HG02870 (cell line): ENCODE data around the gene ARHGEF1.

Experiments
- ATAC-seq: cut with Tn5 transposase; IDR thresholded peaks from one replicate; pipeline ENCODE4 v1.9.1; 2021; ENCODE audit warnings: mild to moderate bottlenecking, moderate library complexity; ENCODE audit not compliant: unreplicated experiment

The ARHGEF1 gene

GRCh38 chr19:41882568-41883462, at the start of gene ARHGEF1:
ARHGEF1 (plus strand) TSS chr19:41883184; CDS start chr19:41888083, 4,899 bp downstream.
- ATAC-seq, result no peak

- ATAC-seq, result no peak
These were observed 44.8 kb upstream of the ARHGEF1 start for GRCh38 chr19:41837981-41838708.

GRCh38 chr19:41839211-41839610, 43.8 kb upstream of the ARHGEF1 start:
- no peak for ATAC-seq

GRCh38 chr19:41843371-41843770, 39.6 kb upstream of the ARHGEF1 start:
- no peak for ATAC-seq

- no peak for ATAC-seq
These were observed 38.4 kb upstream of the ARHGEF1 start, which contains the start of gene LYPD4 for GRCh38 chr19:41844601-41845000. LYPD4 (minus strand) TSS chr19:41844683; CDS start chr19:41839285, 5,398 bp downstream.

GRCh38 chr19:41845001-41845050, 38.2 kb upstream of the ARHGEF1 start, which contains the start of gene DMRTC2:
DMRTC2 (plus strand) TSS chr19:41845042; CDS start chr19:41847429, 2,387 bp downstream.
- no peak for ATAC-seq

- ATAC-seq, result no peak
These were observed 37.9 kb upstream of the ARHGEF1 start for GRCh38 chr19:41845051-41845590.

- no peak for ATAC-seq
These were observed 35.5 kb upstream of the ARHGEF1 start for GRCh38 chr19:41847351-41848105.

- no peak for ATAC-seq
These were observed 34.3 kb upstream of the ARHGEF1 start for GRCh38 chr19:41848666-41849065.

GRCh38 chr19:41849067-41849466, 33.9 kb upstream of the ARHGEF1 start:
- no peak for ATAC-seq

GRCh38 chr19:41850381-41850780, 32.6 kb upstream of the ARHGEF1 start:
- ATAC-seq, result no peak

- no peak for ATAC-seq
These were observed 31.5 kb upstream of the ARHGEF1 start for GRCh38 chr19:41851456-41851855.

- ATAC-seq, result no peak
These were observed 29.6 kb upstream of the ARHGEF1 start for GRCh38 chr19:41853344-41853743.

- ATAC-seq, result no peak
These were observed 29.2 kb upstream of the ARHGEF1 start for GRCh38 chr19:41853768-41854167.

- no peak for ATAC-seq
These were observed 23.8 kb upstream of the ARHGEF1 start for GRCh38 chr19:41859213-41859617.

GRCh38 chr19:41859618-41860418, 23.2 kb upstream of the ARHGEF1 start, which contains the start of gene RPS19:
RPS19 (plus strand) TSS chr19:41860255; CDS start chr19:41860775, 520 bp downstream.
- ATAC-seq, result peak; percentile 76

GRCh38 chr19:41860419-41861115, 22.4 kb upstream of the ARHGEF1 start:
- ATAC-seq, result no peak

- no peak for ATAC-seq
These were observed 21.7 kb upstream of the ARHGEF1 start for GRCh38 chr19:41861116-41861768.

- ATAC-seq, result no peak
These were observed 21.1 kb upstream of the ARHGEF1 start for GRCh38 chr19:41861846-41862245.
